Mucosa of gallbladder (tissue), 1 donor: ENCODE measurements around the gene KLHDC10. TPM values are rescaled to one million over a fixed set of nuclear protein-coding genes. Genes with fewer than 3 reads are reported as not detected.
"Not testable (repeated sequence)": the region's sequence is repeated elsewhere in the genome, so short reads cannot be mapped to it uniquely, and the experiment has no call there.

ENCODE experiments used
- DNase-seq: peaks from one replicate; pipeline ENCODE4 v3.0.0-alpha.2; 2020; ENCODE audit warnings: low spot score
- total RNA-seq: library from RNA; stranded (reverse); gene quantifications from one replicate; pipeline ENCODE4 v1.2.1, GENCODE V29; 2021
- donor health status: DM: no; HTN: no; CAD: no.

Gene KLHDC10
- total RNA-seq, 1 donor from 2014 or later = 36.3 TPM

DNA sequence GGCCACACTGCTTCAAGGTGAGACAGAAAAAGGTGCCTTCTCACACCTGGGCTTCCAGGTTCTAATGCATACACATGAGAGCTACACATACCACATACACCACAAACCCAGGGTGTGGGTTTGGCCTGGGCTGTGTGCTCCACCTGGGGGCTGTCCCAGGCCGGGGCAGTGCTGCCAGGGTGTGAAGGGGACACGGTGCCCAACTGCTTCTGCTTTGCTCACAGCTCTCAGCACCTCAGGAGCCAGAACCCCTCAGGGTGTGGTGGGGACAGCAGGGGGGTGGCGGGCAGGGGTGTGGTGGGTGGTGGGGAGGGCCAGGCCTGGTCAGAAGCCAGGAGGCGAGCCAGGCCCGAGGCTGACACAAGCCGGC is 83.8 kb downstream of the KLHDC10 start:
- DNase-seq = no peak

GRCh38 chr7:130154501-130155317 is 84.4 kb downstream of the KLHDC10 start:
- DNase-seq = no peak

DNA sequence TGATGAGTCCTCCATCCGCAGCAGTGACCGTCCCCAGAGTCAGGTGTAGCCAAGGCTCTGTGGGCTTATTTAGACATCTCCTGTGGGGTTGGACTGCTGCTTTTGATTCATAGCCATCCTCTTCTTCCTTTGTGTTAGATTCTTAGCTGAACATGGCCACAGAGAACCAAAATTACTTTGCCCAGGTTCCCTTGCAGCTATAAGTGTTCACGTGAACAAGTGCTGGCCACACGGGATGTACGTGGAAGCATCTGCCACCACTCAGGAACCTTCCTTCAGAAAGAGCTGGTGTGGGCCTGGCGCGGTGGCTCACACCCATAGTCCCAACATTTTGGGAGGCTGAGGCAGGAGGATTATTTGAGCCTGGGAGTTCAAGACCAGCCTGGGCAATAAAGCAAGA is 85.8 kb downstream of the KLHDC10 start:
- DNase-seq = no peak

- DNase-seq = no peak
These were observed 87.4 kb downstream of the KLHDC10 start for GRCh38 chr7:130157700-130158099.

DNA sequence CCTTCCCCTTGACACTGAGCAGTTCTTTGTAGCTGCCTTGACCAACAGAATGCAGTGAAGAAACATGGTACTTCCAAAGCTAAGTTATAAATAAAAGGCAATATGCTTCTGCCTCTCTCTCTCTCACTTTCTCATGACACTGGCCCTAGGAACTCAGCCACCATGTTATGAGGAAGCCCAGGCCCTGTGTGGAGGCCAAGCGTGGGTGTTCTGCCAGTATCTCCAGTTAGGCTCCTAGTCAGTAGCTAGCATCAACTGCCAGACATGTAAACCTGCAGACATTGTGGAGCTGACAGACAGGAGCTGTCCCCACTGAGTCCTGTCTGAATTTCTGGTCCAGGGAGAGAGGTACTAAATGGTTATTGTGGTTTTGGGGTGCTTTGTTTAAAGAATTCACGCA is 89.7 kb downstream of the KLHDC10 start:
- no peak for DNase-seq

DNA sequence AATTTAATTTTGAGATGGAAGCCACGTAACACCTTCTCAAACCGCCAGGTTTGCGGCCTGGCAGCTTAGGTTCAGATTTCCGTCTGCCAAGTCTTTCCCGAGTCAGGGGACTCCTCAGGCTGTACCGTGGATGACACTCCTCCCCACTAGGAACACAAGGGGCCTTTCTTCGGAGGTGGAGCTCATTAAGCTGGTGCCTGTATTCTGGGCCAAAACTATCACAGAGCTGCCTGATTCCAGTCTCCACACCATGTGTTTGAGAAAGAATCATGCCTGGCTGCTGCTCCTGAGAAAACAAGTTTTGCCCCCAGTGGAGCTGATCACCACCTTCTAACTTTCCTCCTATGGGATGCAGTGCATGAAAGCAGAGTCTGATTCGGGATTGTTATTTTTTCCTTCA is 90.1 kb downstream of the KLHDC10 start:
- no peak for DNase-seq

- DNase-seq = no peak
These were observed 91.9 kb downstream of the KLHDC10 start for GRCh38 chr7:130162196-130162595.

DNA sequence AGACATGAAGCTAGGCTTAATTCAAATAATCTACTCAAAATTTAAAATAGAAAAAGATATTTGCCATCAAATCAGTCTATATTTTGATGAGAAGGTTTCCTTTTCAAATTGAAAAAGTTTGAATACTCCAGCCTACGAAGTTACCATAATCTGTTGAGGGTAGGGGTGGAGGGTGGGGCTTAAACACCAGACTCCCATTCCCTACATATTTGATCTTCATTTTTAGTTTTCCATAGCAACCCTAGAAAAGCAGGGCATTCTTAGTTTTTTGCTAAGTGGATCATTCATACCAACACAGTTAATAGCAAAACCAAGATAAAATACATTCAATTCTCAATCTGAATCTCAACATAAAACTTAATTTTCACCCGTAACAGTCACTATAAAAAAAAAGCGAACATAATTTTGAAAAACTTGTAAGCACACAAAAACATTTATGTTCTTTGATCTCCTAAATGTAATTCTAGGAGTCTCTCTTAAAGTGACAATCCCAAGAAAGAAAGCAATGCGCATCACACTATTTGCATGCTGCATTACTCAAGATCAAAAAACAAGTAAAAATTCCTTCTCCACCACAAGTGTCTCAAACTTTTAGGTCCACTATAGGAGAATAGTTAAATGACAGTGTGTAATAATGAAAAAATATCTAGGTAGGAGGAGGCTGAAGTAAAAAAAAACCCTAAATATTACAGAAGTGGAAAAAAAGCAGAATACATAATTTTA is 104.1 kb downstream of the KLHDC10 start:
- DNase-seq = no peak

GRCh38 chr7:130178251-130178650 is 107.9 kb downstream of the KLHDC10 start:
- no peak for DNase-seq

GRCh38 chr7:130179631-130180030 is 109.3 kb downstream of the KLHDC10 start:
- no peak for DNase-seq

DNA sequence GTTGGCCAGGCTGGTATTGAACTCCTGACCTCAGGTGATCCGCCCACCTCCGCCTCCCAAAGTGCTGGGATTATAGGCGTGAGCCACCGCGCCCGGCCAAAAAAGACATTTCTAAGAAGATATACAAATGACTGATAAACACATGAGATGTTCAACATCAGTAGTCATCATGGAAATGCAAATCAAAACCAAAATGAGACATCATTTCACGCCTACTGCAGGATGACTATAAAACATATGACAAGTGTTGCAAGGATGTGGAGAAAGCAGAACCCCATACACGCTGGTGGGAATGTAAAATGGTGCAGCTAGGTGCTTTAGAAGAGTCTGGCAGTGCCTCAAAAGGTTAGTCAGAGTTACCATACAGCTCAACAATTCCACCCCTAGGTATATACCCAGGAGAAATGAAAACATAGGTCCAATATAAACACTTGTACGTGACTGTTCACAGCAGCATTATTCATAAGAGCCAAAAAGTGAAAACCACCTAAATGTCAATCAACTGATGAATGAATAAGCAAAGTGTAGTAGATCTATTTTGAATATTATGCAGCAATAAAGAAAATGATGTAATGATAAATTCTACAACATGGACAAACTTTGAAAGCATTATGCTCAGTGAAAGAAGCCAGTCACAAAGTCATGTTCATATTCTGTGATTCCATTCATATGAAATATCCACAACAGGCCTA is 110.4 kb downstream of the KLHDC10 start:
- no peak for DNase-seq

DNA sequence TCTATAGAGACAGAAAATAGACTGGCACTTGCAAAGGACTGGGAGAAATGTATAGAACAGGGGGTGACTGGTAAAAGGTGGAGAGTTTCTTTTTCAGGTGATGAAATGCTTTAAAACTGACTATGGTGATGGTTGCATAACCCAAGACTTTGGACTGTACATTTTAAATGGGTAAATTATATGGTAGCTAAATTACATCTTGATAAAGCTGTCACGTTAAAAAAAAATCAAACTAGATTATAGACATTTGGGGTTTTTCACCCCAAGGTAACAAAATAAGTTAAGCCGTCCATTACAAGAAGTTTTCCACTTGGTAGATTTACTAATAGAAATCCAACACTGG is 110.9 kb downstream of the KLHDC10 start:
- no peak for DNase-seq

GRCh38 chr7:130182990-130183389 is 112.7 kb downstream of the KLHDC10 start:
- no peak for DNase-seq

- not testable (repeated sequence) for DNase-seq
These were observed 114.0 kb downstream of the KLHDC10 start for GRCh38 chr7:130184349-130184748.

Other genes starting within 250 kb of the KLHDC10 start
- 79.9 TPM for gene UBE2H, start 117.6 kb upstream of the KLHDC10 start, total RNA-seq
- 11.7 TPM for gene ZC3HC1, start 19.2 kb upstream of the KLHDC10 start, total RNA-seq
- gene TMEM209, start 134.9 kb downstream of the KLHDC10 start, total RNA-seq = 18.9 TPM
- not detected for gene SSMEM1, start 137.3 kb downstream of the KLHDC10 start, total RNA-seq
- gene CPA2, start 196.3 kb downstream of the KLHDC10 start, total RNA-seq = 3.3 TPM
- 0.43 TPM for gene CPA4, start 222.6 kb downstream of the KLHDC10 start, total RNA-seq